ENCODE data around the gene SLK.

- TF ChIP-seq POLR2A (IDR thresholded peaks at IDR 0.05): no peak
- TF ChIP-seq, protein P1, sequence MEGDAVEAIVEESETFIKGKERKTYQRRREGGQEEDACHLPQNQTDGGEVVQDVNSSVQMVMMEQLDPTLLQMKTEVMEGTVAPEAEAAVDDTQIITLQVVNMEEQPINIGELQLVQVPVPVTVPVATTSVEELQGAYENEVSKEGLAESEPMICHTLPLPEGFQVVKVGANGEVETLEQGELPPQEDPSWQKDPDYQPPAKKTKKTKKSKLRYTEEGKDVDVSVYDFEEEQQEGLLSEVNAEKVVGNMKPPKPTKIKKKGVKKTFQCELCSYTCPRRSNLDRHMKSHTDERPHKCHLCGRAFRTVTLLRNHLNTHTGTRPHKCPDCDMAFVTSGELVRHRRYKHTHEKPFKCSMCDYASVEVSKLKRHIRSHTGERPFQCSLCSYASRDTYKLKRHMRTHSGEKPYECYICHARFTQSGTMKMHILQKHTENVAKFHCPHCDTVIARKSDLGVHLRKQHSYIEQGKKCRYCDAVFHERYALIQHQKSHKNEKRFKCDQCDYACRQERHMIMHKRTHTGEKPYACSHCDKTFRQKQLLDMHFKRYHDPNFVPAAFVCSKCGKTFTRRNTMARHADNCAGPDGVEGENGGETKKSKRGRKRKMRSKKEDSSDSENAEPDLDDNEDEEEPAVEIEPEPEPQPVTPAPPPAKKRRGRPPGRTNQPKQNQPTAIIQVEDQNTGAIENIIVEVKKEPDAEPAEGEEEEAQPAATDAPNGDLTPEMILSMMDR (IDR thresholded peaks at IDR 0.05): no peak
These were observed 30.9 kb upstream of the SLK start for GRCh38 chr10:103936022-103936421.
